Dermis microvascular lymphatic vessel endothelial cell (primary cell): ENCODE results near the gene NFIA. TPM values are rescaled to one million over a fixed set of nuclear protein-coding genes. Genes with fewer than 3 reads are reported as not detected.
"Not testable (repeated sequence)": the region's sequence is repeated elsewhere in the genome, so short reads cannot be mapped to it uniquely, and the experiment has no call there.

Experiments used
- DNase-seq, 2 donors: peaks; one replicate each; pipeline versions ENCODE4 v3.0.0 to v3.0.0-alpha.2; 2010; ENCODE audit warnings: low read depth in 2 of 2
- total RNA-seq: library from RNA; depleted of rRNA; stranded (reverse); fragments of >200 nt; gene quantifications from 2 replicates; pipeline ENCODE4 v1.2.1, GENCODE V29; 2014

The NFIA gene
- total RNA-seq, 1 donor from 2014 or later = 9.6 TPM

GRCh38 chr1:61447106-61447967, 365.0 kb downstream of the NFIA start:
- DNase-seq = no peak

GRCh38 chr1:61447968-61448430, 365.6 kb downstream of the NFIA start:
- no peak for DNase-seq

DNA sequence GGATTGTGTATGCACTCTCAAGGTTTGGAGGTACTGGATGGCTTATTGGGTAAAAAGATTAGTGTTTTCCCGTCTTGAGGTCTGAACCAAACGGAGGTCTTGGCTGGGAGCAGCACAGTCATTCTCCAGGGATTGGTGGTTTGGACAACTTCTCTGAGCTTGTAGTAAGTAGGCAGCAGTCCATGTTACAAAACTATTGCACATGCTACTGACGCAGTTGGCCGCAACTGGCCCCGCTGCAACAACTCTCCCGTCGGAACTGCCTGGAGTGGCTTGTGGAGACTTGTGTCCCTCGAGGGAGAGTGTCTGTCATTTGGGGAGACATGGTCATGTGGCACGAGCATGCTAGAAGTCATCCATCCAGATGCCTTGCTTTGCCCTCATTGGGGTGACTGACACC, 366.6 kb downstream of the NFIA start:
- no peak for DNase-seq

- DNase-seq = no peak
These were observed 367.0 kb downstream of the NFIA start for GRCh38 chr1:61449410-61449809.

- peak in 1 of 2 donors; percentile 78 for DNase-seq
These were observed 368.1 kb downstream of the NFIA start for GRCh38 chr1:61450454-61450853.

- peak in 1 of 2 donors; percentile 15 for DNase-seq
These were observed 368.7 kb downstream of the NFIA start for GRCh38 chr1:61450872-61451571.

GRCh38 chr1:61451572-61451968, 369.2 kb downstream of the NFIA start:
- DNase-seq = no peak

GRCh38 chr1:61452176-61453035, 370.0 kb downstream of the NFIA start:
- DNase-seq = no peak

DNA sequence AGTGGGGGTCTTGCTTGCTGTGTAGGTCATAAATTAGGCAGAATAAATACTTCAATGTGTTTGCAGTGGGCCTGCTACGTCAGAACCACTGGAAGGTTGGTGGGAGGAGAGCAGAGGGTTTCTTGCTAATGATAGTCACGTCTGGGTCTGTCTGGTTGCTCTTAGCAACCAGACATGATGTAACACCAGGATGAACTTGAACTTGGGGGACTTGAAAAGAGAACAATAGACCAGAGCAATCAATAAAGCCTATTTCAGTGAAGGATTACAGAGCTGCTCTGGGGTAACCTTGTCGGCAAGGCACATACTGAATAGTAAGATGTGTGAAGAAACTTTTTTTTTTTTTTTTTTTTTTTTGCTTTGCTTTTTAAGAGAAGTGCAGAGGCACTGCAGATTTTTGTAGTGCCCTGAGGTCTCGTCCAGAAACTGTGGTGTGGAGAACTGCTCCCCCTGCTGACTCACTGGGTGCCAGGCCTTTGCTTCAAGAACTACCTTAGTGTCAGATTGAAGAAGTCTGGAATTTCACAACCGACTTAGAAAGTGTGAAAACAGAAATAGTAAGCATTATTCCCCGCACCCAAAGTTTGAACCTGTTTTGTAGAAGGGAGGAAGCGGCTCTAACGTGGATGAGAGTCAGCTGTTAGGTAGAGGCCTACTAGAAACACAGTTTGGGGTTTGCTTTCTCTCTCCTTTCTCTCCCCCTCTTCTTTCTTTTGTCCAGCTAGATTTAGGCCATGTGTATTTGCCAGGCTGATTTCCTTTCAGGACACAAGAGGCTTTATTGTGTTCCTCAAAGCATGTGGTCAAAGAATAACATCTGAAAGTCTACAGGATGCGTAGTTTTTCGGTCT, 371.0 kb downstream of the NFIA start:
- DNase-seq = peak; percentile 74 to 97

- peak in 1 of 2 donors; percentile 45 for DNase-seq
These were observed 373.0 kb downstream of the NFIA start for GRCh38 chr1:61455400-61455799.

DNA sequence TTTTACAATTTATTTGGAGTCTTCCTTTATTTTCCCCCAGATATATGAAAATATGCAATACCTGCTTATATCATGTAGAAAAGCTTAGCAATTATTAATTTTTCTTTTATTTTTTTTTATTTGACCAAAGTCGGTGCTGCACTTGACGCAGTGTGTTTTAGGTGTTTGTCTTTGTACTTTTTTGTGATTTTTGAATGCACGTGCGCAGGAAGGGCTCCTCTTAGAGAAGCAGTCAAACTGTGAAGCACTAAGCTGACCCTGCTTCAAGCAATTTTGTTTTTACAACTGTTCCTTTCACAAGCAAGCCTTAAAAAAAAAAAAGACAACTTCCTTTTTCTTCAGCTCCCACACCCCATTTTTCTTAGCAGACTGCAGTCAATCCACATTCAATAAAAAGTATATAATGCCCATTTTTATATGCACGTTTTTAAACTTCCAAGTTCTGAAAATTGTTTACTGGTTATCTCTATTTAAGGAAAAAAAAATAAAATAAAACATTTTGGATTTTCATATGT, 375.2 kb downstream of the NFIA start:
- DNase-seq = no peak

- DNase-seq = no peak
These were observed 377.0 kb downstream of the NFIA start for GRCh38 chr1:61459345-61459744.

GRCh38 chr1:61460191-61460590, 377.8 kb downstream of the NFIA start:
- DNase-seq = no peak

- no peak for DNase-seq
These were observed 379.3 kb downstream of the NFIA start for GRCh38 chr1:61461406-61462384.

DNA sequence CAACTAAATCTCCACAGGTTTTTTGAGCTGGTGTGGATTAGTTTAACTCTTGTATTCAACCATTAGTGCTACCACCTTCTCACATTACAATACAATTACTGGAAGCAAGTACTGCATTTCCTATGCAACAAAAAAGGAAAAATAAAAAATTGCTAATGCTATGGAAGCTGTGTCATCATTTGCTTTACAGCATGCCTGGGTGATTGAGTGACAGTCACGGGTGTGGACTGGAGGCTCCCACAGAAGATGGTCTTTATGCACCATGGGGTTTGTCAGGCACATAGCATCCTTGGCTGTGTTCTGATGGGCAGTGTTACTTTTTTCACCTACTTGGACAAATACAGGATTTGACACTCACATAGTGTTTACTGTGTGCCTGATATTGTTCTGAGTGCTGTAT, 380.3 kb downstream of the NFIA start:
- no peak for DNase-seq

DNA sequence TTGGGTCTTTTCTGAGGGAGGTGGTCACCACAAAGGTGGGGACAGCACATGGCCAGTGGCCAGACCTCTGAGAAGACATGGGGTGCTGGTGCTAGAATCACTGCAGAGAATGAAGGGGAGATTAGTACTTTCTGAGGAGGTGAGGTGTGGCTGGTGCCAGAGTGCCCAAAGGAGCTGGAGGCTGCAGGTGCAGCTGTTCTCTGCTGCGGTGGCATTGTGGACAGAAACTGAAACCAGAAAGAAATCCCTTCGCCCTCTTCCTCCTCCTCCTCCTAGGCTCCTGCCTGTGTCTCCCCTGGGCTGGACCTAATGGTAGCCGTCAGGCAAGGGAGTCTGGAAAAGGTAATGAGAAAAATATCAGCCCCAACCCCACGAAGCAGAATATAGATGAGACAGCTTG, 380.9 kb downstream of the NFIA start:
- no peak for DNase-seq

DNA sequence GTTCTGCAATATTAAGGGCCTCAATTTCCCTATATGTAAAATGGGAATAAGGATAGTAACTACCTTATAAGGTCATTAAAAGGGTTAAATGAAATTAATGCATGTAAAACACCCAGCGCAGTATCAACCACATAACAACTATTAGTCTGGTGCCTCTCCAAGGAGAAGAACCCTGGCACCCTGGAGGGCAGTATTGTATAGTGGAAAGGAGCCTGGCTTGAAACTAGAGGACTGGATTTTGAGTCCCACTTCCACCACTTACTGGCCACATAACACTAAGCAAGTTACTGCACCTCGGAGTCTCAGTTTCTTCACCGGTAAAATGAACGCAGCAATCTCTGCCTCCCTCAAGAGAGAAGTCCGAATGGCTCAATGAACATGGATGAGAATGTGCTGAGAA, 385.5 kb downstream of the NFIA start:
- not testable (repeated sequence) for DNase-seq

DNA sequence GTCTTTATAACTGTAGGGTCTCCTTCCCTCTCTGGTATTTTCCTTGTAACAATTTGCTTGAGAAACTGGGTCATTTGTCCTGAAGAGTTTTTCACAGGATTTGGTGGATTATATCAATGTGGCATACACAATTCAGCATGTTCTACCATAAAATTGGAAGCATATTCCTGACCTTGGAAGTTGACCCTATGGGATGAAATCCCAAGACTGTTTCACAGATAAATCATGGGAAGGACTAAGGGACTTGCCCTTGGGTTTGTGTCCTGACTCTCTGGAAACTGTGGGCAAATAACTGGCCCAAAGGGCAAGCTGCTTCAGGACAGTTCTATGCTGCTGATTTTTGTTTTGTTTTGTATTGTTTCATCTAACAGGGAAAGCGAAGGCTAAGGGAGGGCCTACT, 387.0 kb downstream of the NFIA start:
- DNase-seq = no peak

GRCh38 chr1:61472876-61473275, 390.5 kb downstream of the NFIA start:
- no peak for DNase-seq
